Loucy (cell line): ENCODE data around the gene PNPLA7.

Experiments used
- CTCF ChIP-seq: fragments of 200-600 bp; sonication (generic); conservative IDR thresholded peaks from 2 replicates; pipeline ENCODE4 v1.5.1; 2014; ENCODE audit warnings: mild to moderate bottlenecking, antibody characterized with exemption, low read length
- EZH2phosphoT487 ChIP-seq: fragments of 200-600 bp; IDR thresholded peaks from 2 replicates; pipeline ENCODE4 v1.6.1; 2018; ENCODE audit warnings: antibody characterized with exemption, mild to moderate bottlenecking, moderate library complexity, borderline replicate concordance

- TF ChIP-seq CTCF, result no peak
- no peak for TF ChIP-seq EZH2phosphoT487
Measured at GRCh38 chr9:137494104-137494544, 56.1 kb downstream of the PNPLA7 start.
